Left colon (tissue), 2 donors: ENCODE results near the gene NAP1L4. TPM values are rescaled to one million over a fixed set of nuclear protein-coding genes. Genes with fewer than 3 reads are reported as not detected.

Experiments
- ATAC-seq: fragments of 200-7000 bp; cut with Tn5 transposase; one replicate; pipeline ENCODE4 v1.9.1; 2020; ENCODE audit warnings: mild to moderate bottlenecking, moderate library complexity
- DNase-seq, 2 donors: peaks; one replicate each; pipeline ENCODE4 v3.0.0-alpha.2; 2020
- intact Hi-C, 2 donors: fragments of 100-400 bp; cut with DNase I in 1 of 2; cut with micrococcal nuclease in 1 of 2; formaldehyde crosslinking; loops; one replicate each; pipeline versions ENCODE4 v1.11.2 to v1.14.0; 2022; cut with DNase I, micrococcal nuclease
- total RNA-seq, 2 donors: library from RNA; stranded (reverse); fragmentation: NEBNext Ultra II Directional; extraction: Animal tissue kit (Norgen Biotek cat#: 25700); gene quantifications; one replicate each; pipeline ENCODE4 v1.2.1, GENCODE V29; 2021
- donor health status: DM: no; HTN: no; CAD: no.
- donor health status: DM: yes; HTN: yes; CAD: no.

The NAP1L4 gene
- total RNA-seq, 2 donors from 2014 or later: 88.8 to 103 TPM

DNA sequence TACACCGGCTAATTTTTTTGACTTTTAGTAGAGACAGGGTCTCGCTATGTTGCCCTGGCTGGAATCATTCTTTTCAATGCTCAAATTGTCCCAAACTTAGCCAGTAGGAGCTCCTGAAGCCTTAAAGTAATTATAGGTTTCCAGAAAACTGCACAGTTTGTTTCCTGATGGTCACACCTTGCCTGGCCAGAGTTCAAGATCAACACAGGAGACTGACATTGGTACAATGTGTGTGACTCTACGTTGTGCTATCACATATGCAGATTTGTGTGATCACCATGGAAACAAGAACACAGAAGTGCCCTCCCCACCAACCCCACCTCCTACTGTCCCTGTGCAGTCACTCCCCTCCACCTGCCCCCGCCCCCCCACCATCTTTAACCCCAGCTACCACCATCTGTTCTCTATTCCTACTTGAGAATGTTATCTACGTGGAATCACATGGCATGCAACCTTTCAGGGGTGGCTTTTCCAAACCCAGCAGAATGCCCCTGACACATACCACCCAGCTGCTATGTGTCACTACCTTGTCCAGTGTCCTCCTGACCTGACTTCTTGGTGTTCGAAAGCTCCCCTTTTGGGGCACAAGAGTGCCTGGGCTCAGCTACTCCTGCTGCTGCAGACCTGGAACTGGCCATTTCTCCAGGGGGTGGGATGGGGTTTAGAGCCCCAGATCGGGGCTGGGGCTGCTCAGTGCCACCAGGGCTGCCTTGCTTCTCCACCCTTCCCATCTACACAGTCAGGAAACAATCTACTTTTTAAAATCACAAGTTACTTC lies 6.1 kb upstream of the NAP1L4 start:
- peak; percentile 44 to 67 for DNase-seq
- intact Hi-C loops: no loop called here
- ATAC-seq: peak; percentile 86

DNA sequence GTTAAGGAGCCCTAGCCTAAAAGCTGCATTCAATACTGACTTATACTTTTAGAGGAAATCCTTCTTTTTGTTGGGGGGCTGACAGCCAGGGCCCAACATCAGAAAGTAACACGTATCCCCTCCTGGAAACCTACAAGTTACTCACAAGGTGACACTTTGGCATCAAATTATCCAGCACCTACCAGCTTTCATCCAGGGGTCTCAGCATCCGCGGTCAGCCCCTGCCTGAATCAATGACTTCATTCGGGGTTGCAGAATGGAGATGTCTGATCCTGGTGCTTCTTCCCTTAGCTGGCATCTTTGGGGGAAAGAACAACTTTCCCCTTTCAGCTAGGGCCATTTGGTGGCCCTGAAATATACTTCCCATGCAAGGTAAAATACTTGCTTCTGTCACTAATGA lies 5.3 kb upstream of the NAP1L4 start:
- ATAC-seq (no peak), DNase-seq (no peak)
- intact Hi-C loops: no loop called here

DNA sequence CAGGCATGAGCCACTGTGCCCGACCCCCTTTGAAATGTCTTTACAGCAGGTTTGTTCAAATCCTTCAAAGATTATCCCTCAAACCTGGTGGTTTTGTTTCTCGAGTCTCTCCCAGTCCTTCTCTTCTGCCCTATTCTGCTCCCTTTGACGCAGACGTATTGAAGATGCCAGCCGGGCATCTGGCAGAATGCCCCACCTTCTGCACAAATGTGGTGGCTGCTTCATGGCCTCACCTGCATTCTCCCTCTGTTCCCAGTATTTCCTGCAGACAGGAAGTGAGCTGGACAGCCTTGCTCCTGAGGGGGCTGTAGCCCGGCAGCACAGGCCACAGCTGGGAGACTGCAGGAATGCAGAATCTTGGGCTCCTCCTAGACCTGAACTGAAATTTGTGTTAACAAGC lies 4.8 kb upstream of the NAP1L4 start:
- intact Hi-C loops: no loop called here
- ATAC-seq: no peak
- DNase-seq: no peak

DNA sequence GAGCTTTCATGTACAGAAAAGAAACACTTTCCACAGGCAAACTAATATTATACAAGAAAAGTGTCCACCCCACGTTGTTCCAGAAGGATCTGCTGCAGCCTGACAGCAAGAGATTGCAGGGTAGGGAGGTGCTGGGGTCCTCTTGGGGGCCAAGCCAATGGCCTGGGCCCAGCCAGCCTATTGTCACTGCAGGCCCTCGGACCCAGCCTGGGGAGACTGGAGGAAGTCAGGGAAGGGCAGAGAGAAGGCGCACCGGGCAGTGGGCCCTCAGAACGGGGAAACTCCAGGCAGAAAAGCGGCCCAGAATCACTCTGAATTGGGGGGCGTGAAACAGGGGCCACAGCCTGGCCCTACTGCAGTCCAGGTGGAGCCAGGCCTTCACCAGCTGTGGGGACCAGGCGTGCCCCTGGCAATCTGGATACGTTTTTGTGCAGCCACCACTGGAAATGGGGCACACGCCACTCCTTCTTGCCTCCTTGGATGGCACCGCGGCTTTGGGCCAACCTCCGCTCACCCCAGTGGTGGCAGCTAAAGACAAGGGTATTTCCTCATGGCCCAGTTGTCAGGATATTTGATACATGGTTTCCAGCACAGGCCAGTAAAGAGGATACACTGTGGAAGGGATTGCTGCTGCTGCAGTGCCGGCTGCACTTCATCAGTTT lies 3.9 kb upstream of the NAP1L4 start:
- no peak for ATAC-seq
- no peak for DNase-seq
- intact Hi-C loops: no loop called here

DNA sequence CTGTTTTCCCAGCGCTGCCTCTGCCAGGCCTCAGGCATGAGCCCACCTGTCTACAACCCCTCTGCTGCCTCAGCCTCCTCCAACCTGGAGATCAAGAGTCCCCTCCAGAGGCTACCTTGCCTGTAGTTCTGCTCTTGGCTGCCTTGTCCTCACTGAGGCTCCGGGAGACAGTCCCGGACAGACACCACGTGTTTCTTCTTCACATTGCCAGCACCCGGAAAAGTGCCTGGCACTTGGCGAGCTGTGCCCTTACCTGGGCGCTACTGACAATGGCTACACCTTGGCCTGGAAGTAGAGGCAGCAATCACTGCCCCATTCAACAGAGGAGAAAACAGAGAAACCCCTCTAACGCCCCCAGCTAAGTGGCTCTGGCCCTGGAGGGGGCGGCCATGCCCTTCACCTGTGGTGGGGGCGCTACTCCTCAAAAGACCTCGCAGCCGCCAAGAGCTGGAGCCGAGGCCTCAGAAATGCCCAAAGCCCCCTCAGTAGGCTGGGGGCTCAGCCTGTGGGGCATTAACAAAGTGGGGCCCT lies 3.0 kb upstream of the NAP1L4 start:
- intact Hi-C loops: no loop called here
- no peak for ATAC-seq
- DNase-seq: no peak

DNA sequence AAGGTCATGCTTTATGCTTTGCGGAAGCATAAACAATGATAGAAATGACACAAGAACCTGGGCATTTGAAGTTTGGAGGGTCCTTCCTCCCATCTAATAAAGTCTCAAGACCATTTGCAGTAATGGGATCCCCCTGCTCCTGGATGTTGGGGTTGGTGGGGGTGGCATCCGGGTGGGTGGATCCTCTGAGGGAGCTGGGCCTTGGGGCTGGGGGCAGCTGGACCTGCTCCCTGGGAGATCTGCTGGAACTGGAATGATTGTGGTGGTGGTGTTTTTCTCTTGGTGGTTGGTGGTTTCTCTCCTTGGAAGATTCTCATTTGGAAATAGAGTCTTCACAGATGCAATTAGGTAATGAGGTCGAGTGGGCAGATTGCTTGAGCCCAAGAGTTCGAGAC lies 2.2 kb upstream of the NAP1L4 start:
- DNase-seq: no peak
- intact Hi-C loops: no loop called here
- ATAC-seq: no peak

DNA sequence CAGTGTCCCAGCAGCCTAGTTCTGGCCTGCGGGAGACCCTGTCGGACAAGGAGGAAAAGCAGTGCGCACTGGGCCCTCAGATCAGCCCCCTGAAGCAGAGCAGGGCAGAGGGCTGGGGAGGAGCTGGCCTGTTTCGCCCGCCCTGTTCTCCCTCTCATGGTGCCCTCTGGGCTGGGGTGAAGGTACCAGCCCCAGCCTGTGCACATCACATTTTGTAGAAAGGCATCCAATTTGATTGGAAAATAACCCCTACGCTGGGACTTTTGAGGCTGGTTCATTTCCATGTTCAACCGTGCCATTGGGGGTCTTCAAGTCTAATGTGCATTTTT lies 832 bp upstream of the NAP1L4 start:
- ATAC-seq (no peak), DNase-seq (no peak)
- intact Hi-C loops: no loop called here

DNA sequence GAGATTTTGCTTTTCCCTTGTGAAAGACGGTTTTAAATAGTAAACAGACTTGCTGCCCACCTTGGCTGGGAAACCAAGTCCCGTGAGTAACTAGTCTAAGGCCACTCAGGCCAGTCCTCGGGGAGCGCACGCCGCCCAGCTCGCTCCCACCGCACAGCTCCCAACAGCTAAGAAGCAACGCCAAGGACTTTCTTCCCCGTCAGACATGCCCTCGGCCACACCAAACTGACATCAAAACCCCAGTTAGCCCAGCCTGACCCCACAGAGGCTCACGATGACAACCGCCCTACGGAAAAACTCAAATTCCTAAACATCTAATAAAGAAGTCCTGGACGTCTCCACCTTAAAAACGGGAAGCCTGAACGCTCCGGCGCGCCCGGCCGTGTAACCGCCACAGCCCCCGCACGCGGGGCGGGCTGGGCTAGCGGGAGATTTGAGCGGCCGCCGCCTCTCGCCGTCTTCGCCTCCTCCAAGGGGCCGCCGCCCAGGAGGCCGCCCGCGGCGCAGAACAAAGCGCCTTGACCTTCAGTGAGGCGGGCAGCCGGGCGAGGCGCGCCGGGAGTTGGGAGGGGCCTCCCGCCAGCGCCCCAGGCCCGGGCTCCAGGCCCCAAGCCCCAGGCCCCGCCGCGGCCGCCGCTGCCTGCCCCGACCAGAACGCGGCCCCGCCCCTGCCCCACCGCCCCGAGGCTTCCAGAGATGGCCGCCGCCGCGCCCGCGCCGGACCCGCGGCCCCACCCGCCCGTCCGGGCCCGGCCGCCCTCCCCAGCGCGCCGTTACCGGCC lies 486 bp downstream of the NAP1L4 start:
- intact Hi-C loops: no loop called here
- ATAC-seq: peak; percentile 62
- peak in 1 of 2 donors; percentile 46 for DNase-seq

DNA sequence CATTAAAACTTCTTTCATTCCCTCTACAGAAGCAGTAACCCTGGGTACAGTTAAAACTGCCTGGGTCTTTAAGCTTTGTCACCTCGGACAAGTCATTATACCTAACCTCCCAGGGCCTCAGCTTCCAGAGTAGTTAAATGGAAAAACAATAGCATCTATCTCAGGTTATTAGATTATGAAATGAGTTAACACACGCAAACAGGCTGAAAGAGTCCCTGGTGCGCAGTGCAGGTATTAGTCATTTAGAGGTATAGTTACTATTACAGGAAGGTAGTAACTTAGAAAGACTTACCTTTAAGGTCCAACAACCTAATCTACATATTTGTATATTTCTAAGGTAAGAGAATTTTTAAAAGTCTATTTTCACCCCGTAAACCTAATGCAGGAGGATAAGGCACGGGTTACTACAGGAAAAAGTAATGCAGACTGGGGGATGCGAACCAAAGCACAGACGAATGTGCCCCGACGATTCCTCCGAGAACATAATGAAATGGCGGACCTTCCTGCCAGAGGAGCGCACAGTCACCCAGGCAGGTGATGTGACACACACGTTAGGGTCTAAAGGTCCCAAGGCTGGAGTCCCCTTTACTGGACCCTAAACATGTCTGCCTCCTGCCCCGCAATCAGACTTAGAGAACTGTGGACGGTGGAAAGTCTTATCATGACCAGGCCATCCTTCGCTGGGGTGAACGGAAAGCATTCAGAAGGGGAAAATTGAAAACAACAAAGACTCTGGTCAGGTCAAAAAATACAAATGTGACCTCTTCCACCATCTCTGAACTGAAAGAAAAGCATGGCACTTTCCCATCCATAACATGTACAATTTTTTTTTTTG lies 1.3 kb downstream of the NAP1L4 start:
- peak in 1 of 2 donors; percentile 50 for DNase-seq
- peak; percentile 36 for ATAC-seq

DNA sequence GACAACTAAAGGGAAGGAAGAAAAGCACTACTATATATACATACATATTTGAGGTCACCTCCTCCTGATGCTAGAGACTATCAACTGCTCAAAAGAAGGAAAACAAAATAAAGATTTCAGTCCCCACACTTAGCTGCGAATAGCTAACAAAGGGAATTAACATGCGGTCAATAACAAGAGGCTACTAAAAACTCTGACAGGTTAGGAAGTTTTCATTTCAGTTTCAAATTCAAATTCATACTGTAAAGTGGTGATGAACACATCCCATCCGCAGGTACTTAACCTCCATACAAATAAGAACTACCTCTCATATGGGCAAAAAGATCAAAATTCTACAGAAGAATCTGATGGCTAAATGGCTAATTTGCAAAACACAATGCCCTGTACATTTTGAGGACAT lies 2.6 kb downstream of the NAP1L4 start:
- ATAC-seq (no peak), DNase-seq (no peak)
- intact Hi-C loops: no loop called here

More for the DNA sequence above, 1.3 kb downstream of the NAP1L4 start:
- intact Hi-C loops: no loop called here

DNA sequence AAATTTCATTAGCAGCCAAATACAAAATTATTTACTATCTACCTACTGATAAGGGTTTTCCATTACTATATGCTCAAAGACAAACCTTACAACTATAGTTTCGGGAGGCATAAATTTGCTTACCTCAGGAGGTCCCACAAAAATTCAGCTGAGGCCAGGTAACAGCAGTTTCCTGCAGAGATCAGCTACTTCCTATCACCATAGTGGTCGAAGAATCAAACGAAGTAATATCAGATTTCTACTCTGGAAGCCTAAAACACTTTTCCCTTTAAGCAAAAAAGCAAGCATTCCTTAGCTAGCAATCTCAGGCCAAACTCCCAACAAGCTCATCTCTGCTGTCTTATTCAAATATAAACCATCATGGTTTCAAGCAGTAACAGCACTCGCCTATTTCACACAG lies 3.1 kb downstream of the NAP1L4 start:
- DNase-seq (no peak), ATAC-seq (no peak)

DNA sequence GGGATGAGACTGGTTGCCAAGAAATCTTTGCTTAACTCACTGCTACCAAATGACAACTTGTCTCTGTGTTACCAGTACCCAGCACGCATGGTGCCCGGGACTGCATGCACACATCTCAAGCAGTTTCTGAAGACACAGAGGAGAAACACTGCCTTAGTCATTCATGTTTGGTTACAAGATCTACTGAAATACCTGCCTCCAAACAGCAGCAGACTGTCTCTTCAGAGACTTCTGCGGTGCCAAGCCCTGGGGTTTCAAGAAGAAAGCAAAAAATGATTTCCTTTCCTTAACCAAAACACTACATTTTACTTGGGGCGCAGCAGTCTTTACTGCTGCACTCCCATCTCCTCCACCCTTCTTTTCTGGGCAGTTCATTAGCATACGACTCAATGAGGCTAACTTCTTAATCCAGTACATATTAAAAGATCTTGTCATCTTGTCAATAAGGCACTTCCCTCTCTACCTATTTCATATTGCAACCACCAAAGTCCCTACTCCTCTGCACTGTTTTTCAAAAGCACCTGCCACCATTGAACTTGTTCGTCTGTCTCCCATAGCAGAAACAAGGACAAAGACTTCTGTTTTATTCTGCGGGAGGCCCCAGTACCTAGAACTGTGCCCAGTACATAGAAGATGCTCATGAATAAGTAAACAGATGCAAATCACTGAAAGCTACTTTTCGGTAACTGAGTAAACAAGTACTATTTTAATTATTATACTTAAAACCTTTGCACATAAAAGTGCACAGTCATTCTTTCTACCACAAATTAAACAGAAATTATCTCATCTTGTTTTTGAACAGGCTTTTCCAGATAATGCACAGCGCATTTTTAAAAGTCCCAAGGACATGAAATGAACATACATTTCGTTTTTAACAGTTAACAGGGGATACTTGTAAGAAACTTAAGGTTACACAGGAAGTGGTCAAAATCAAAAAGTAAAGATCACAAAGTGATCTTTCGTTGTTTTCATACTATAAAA lies 4.0 kb downstream of the NAP1L4 start:
- ATAC-seq: no peak
- no peak for DNase-seq
- intact Hi-C loops: no loop called here

More for the DNA sequence above, 3.1 kb downstream of the NAP1L4 start:
- intact Hi-C loops: no loop called here

DNA sequence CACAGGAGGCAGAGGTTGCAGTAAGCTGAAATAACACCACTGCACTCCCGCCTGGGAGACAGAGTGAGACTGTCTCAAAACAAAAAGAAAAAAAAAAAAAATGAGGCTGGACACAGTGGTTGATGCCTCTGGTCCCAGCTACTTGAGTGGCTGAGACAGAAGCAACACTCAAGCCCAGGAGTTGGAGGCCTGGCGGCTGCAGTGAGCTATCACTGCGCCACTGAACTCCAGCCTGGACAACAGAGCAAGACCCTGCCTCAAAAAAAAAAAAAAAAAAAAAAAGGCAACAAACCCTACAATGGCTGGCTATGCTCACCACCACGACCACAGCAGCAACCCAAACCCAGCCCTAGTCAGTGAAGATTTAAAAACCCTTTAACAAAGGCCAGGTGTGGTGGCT lies 8.2 kb downstream of the NAP1L4 start:
- intact Hi-C loops: no loop called here
- ATAC-seq: no peak
- DNase-seq: no peak

DNA sequence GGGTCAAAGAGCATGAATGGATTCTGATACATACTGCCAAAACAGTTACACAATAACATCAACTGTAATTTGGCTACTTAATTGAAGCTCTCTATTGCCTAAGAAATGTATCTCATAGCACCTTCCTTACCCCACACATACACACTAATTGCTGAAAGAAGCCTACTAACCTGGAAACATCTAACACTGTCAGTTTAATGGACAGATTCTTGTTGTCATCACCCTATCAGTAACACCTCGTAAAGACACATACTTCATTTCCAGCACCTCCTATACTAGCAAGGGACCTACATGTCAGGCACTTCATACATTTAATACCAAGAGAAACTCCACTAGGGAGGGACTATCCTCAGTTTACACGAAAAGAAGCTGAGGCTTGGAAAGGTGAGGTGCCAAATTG lies 9.9 kb downstream of the NAP1L4 start:
- intact Hi-C loops: no loop called here
- DNase-seq (no peak), ATAC-seq (no peak)

DNA sequence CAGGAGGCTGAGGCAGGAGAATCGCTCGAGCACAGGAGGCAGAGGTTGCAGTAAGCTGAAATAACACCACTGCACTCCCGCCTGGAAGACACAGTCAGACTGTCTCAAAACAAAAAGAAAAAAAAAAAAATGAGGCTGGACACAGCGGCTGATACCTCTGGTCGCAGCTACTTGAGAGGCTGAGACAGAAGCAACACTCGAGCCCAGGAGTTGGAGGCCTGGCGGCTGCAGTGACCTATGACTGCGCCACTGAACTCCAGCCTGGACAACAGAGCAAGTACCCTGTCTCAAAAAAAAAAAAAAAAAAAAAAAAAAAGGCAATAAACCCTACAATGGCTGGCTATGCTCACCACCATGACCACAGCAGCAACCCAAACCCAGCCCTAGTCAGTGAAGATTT lies 11.0 kb downstream of the NAP1L4 start:
- DNase-seq (no peak), ATAC-seq (no peak)
- intact Hi-C loops: no loop called here

DNA sequence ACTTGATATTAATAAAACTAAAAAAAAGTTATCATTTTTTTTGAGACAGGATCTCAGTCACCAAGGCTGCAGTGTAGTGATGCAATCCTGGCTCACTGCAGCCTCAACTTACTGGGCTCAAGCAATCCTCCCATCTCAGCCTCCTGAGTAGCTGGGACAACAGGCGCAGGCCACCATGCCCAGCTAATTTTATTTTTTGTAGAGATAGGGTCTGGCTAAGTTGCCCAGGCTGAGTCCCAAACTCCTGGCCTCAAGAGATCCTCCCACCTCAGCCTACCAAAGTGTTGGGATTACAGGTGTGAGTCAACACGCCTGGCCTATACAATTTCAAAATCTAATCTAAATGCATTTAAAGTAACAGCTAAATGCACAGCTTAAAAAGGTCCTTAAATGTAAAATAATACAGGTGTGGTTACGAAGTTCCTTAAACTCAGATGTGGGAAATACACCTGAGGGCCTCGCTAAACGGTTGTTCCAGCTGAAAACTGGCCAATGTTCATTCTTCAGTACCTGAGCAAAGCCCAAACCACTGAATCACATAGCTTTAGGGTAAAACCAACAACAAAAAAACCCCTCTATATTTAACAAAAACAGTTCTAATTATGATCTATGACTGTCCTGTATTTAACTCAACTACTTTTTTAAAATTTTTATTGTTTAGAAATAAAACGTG lies 11.8 kb downstream of the NAP1L4 start:
- DNase-seq: no peak
- ATAC-seq: no peak
- intact Hi-C loops: no loop called here

DNA sequence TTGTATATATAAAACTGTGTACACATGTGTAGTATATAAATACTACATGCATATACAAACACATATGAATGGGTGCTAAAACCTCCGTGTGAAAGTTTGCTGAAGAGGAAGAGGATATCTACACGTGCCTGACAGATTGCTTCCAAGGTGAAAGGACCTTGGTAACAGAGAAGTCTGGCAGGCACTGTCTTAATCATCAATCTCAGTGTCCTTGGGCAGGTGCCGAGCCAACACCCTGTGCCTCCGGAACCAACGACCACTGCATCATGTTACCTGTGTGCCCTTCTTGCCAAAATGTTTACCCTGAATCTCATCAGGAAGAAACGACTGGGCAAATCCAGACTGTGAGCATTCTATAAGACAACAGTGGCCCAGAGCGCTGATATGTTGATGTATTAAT lies 15.0 kb downstream of the NAP1L4 start:
- peak; percentile 12 for ATAC-seq
- intact Hi-C loops: no loop called here
- no peak for DNase-seq
